Measurements from ENCODE around the gene USP22. TPM values are rescaled to one million over a fixed set of nuclear protein-coding genes. Genes with fewer than 3 reads are reported as not detected.

USP22 gene
- total and polyA plus RNA-seq, 2 donors (not counting 3 experiments of a cell fraction or from before 2014, with no cell fraction given) = 204 to 260 TPM

- no peak overlapping the region for H2AFZ ChIP-seq (ENCODE audit: low read depth, low read length)
- H3K4me3 ChIP-seq (replicated peaks in 1 of 3; ENCODE audit: insufficient read depth in 1 of 3, low read depth in 1 of 3, low read length in 3 of 3) = no peak overlapping the region
- dilution Hi-C loops (cut with MboI; ENCODE audit: extremely low pct_ligation_motif_present, low sequenced_read_pairs) (no loop called here), intact Hi-C loops (cut with micrococcal nuclease) (no loop called here)
- FAIRE-seq (no peak), DNase-seq (ENCODE audit: low read depth, low spot score) (no peak)
- no peak overlapping the region for H3K9ac ChIP-seq (replicated peaks; ENCODE audit: extremely low read depth, insufficient read depth, low read length)
- H3K4me1 ChIP-seq (ENCODE audit: control insufficient read depth, extremely low read depth, insufficient read depth, low read length) = no peaks in the 10 kb centered on the region
- no peaks in the 10 kb centered on the region for H3K9me3 ChIP-seq (replicated peaks; ENCODE audit: control insufficient read depth, insufficient read depth, low read length)
- H3K9me1 ChIP-seq (replicated peaks; ENCODE audit: control insufficient read depth, extremely low read depth, insufficient read depth, low read length) = no peaks in the 10 kb centered on the region
- ChIA-PET CTCF (no interaction called here), POLR2A (no interaction called here)
- H3K27ac ChIP-seq (ENCODE audit: insufficient read depth, low read depth, low read length) = no peak overlapping the region
- peaks cover 57 to 76% of the 10 kb centered on the region in 2 experiments for H3K36me3 ChIP-seq (ENCODE audit: control insufficient read depth in 2 of 2, extremely low read depth in 1 of 2, insufficient read depth in 2 of 2, low read length in 2 of 2)
- H3K27me3 ChIP-seq (ENCODE audit: control insufficient read depth in 2 of 2, insufficient read depth in 2 of 2, low read length in 2 of 2) = no peaks in the 10 kb centered on the region
- H3K79me2 ChIP-seq (ENCODE audit: control insufficient read depth, insufficient read depth, low read length) = peaks cover 73% of the 10 kb centered on the region
- peaks cover 11% of the 10 kb centered on the region for H4K20me1 ChIP-seq (replicated peaks; ENCODE audit: control insufficient read depth, extremely low read depth, insufficient read depth, low read length)
- H3K4me2 ChIP-seq (ENCODE audit: insufficient read depth, low read length) = no peak overlapping the region
- TF ChIP-seq JUN (IDR thresholded peaks at IDR 0.05; ENCODE audit: borderline replicate concordance, insufficient read depth, insufficient read length, low read depth) (no peak), EZH2 (IDR thresholded peaks at IDR 0.05; ENCODE audit: borderline replicate concordance, low read depth, low read length, severe bottlenecking) (no peak), GATA2 (IDR thresholded peaks at IDR 0.05; ENCODE audit: insufficient read depth, insufficient read length, low read depth, low read length) (no peak), FOS (IDR thresholded peaks at IDR 0.05; ENCODE audit: borderline replicate concordance, insufficient read depth, low read length) (no peak), MYC (IDR thresholded peaks at IDR 0.05; ENCODE audit: low read depth, low read length) (no peak), POLR2A (IDR thresholded peaks at IDR 0.05; ENCODE audit: low read depth, low read length) (no peak), POLR2AphosphoS5 (IDR thresholded peaks at IDR 0.05; ENCODE audit: insufficient read depth, low read depth, low read length) (no peak)
- no TSS peak for BruUV-seq (replicated peaks)
Observed at GRCh38 chr17:21012736-21013135, 30.1 kb downstream of the USP22 start.

DNA sequence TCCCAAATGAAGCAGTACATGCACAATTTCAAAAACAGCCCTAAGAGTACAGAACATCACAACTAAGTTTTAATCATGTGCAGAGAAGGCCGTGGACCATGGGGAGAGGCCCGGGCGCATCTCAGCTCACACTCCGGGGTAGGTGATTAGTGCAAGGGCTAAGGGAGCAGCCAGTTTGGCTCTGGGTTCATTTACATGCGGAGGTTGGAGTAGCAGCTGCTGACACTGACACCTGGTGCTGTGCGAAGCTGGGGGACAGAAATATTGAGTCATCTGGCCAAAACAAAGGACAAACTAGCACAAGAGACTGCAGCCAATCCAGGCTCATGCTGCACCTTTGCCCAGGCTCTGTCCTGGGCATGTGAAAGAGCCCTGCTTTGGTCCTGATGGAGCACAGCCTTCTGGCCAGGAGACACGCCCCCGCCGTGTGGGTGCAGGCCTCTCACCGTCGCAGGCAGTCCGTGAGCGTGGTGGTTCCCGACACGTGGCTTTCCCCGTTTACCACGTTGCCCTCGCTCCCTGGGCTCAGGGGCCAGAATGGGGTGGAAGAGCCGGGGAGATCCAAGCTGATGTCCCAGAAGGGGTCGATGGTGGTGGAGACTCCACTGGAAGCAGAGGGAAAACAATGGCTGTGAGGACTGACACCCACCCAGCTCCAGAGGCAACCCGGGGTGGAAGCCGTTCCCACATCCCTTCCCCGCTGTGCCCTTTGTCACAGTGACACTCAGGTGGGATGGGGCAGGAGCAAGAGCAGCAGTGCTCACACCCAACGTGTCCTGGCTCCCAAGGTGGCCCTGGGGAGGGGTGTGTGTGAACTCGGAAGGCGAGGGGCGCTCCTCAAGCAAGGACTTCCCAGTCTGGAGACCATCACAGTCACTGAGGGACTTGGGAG lies 31.9 kb downstream of the USP22 start:
- no peak for DNase-seq (ENCODE audit: low read depth, low spot score)
- no peak overlapping the region for H3K4me3 ChIP-seq (replicated peaks in 1 of 3; ENCODE audit: insufficient read depth in 1 of 3, low read depth in 1 of 3, low read length in 3 of 3)
- no peaks in the 10 kb centered on the region for H3K9me1 ChIP-seq (replicated peaks; ENCODE audit: control insufficient read depth, extremely low read depth, insufficient read depth, low read length)
- no peak for FAIRE-seq
- no peak overlapping the region for H3K27ac ChIP-seq (ENCODE audit: insufficient read depth, low read depth, low read length)
- ChIA-PET POLR2A (no interaction called here), CTCF (no interaction called here)
- peaks cover 55 to 72% of the 10 kb centered on the region in 2 experiments for H3K36me3 ChIP-seq (ENCODE audit: control insufficient read depth in 2 of 2, extremely low read depth in 1 of 2, insufficient read depth in 2 of 2, low read length in 2 of 2)
- no TSS peak for BruUV-seq (replicated peaks)
- intact Hi-C loops (cut with micrococcal nuclease) = no loop called here
- H3K9ac ChIP-seq (replicated peaks; ENCODE audit: extremely low read depth, insufficient read depth, low read length) = no peak overlapping the region
- H2AFZ ChIP-seq (ENCODE audit: low read depth, low read length) = no peak overlapping the region
- peaks cover 62% of the 10 kb centered on the region for H3K79me2 ChIP-seq (ENCODE audit: control insufficient read depth, insufficient read depth, low read length)
- no peaks in the 10 kb centered on the region for H3K27me3 ChIP-seq (ENCODE audit: control insufficient read depth in 2 of 2, insufficient read depth in 2 of 2, low read length in 2 of 2)
- TF ChIP-seq GATA2 (IDR thresholded peaks at IDR 0.05; ENCODE audit: insufficient read depth, insufficient read length, low read depth, low read length) (no peak), FOS (IDR thresholded peaks at IDR 0.05; ENCODE audit: borderline replicate concordance, insufficient read depth, low read length) (no peak), JUN (IDR thresholded peaks at IDR 0.05; ENCODE audit: borderline replicate concordance, insufficient read depth, insufficient read length, low read depth) (no peak), POLR2A (IDR thresholded peaks at IDR 0.05; ENCODE audit: low read depth, low read length) (no peak), POLR2AphosphoS5 (IDR thresholded peaks at IDR 0.05; ENCODE audit: insufficient read depth, low read depth, low read length) (no peak), MAX (IDR thresholded peaks at IDR 0.05; ENCODE audit: insufficient read depth, insufficient read length) (no peak), EZH2 (IDR thresholded peaks at IDR 0.05; ENCODE audit: borderline replicate concordance, low read depth, low read length, severe bottlenecking) (no peak), MYC (IDR thresholded peaks at IDR 0.05; ENCODE audit: low read depth, low read length) (no peak)
- TF ChIP-seq, protein P1, sequence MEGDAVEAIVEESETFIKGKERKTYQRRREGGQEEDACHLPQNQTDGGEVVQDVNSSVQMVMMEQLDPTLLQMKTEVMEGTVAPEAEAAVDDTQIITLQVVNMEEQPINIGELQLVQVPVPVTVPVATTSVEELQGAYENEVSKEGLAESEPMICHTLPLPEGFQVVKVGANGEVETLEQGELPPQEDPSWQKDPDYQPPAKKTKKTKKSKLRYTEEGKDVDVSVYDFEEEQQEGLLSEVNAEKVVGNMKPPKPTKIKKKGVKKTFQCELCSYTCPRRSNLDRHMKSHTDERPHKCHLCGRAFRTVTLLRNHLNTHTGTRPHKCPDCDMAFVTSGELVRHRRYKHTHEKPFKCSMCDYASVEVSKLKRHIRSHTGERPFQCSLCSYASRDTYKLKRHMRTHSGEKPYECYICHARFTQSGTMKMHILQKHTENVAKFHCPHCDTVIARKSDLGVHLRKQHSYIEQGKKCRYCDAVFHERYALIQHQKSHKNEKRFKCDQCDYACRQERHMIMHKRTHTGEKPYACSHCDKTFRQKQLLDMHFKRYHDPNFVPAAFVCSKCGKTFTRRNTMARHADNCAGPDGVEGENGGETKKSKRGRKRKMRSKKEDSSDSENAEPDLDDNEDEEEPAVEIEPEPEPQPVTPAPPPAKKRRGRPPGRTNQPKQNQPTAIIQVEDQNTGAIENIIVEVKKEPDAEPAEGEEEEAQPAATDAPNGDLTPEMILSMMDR (IDR thresholded peaks at IDR 0.05; ENCODE audit: extremely low read depth in 1 of 2, insufficient read depth in 1 of 2, low read depth in 1 of 2, low read length in 2 of 2) = no peak
- no peaks in the 10 kb centered on the region for H3K4me1 ChIP-seq (ENCODE audit: control insufficient read depth, extremely low read depth, insufficient read depth, low read length)
- H4K20me1 ChIP-seq (replicated peaks; ENCODE audit: control insufficient read depth, extremely low read depth, insufficient read depth, low read length) = peaks cover 11% of the 10 kb centered on the region
- H3K4me2 ChIP-seq (ENCODE audit: insufficient read depth, low read length) = no peak overlapping the region
- no peaks in the 10 kb centered on the region for H3K9me3 ChIP-seq (replicated peaks; ENCODE audit: control insufficient read depth, insufficient read depth, low read length)
- dilution Hi-C loops (cut with MboI; ENCODE audit: extremely low pct_ligation_motif_present, low sequenced_read_pairs) = no loop called here
